GM18502 (cell line): ENCODE data around the gene FEN1.

Experiments
- ATAC-seq: cut with Tn5 transposase; IDR thresholded peaks from one replicate; pipeline ENCODE4 v1.9.1; 2021; ENCODE audit warnings: mild to moderate bottlenecking; ENCODE audit not compliant: unreplicated experiment, poor library complexity

Gene FEN1

DNA sequence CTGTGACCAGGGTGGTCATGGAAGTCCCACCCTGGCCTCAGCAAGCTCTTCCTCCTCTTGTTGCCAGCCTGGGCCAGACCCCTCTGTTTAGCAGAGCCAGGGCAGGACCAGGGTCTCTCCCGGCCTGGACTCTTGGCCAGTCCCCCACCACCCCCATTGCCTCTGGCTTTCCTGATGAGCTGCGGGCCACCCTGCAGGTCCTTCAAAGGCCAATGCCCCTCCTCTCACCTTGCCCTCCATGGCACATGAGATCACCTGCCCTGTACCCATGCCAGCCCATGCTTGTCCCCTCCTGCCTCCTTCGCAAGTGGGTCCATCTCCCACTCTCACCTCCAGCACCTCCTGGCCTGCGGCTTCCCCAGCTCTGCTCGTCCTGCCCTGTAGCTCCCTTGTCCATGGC is 45.8 kb downstream of the FEN1 start:
- ATAC-seq = no peak

DNA sequence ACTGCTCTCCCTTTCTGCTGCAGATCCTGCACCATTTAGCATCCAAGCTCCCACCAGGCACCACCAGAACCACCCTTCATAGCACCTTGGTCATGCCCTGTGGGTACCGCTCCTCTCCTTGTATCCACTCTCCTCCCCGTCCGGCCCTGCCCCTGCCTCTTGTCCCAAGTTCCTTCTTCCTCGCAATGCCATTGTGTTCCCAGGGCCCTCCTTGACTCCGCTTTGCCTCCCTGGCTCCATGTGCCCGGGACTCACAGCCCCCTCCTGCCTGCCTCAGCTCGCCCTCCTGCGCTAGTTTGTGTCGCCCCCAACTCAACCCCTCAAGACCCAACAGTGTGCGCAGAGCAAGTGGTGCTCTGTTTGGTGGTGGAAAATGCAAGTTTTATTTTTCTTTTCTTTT is 46.2 kb downstream of the FEN1 start:
- no peak for ATAC-seq

DNA sequence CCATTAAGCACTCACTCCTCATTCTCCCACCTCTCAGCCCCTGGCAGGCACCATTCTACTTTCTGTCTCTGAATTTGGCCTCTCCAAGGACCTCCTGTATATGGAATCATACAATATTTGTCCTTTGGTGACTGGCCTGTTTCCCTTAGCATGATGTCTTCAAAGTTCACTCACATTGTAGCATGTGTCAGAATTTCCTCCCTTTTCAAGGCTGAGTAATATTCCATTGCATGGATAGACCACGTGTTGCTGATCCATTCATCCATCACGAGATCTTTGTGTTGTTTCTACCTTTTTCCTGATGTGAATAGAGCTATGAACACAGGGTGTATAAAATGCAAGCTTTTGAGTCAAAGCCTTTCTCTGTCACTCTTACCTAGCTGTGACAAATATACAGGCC is 47.0 kb downstream of the FEN1 start:
- no peak for ATAC-seq

DNA sequence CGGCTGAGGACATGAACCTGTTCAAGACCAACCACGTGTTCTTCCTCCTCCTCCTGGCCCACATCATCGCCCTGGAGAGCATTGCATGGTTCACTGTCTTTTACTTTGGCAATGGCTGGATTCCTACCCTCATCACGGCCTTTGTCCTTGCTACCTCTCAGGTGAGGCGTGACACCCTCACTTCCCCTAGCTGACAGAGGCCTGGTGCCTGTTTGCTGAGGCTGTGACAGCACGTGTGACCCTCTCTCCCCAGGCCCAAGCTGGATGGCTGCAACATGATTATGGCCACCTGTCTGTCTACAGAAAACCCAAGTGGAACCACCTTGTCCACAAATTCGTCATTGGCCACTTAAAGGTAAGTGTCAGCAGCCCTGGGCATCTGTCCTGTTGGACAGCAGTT is 47.7 kb downstream of the FEN1 start:
- no peak for ATAC-seq

DNA sequence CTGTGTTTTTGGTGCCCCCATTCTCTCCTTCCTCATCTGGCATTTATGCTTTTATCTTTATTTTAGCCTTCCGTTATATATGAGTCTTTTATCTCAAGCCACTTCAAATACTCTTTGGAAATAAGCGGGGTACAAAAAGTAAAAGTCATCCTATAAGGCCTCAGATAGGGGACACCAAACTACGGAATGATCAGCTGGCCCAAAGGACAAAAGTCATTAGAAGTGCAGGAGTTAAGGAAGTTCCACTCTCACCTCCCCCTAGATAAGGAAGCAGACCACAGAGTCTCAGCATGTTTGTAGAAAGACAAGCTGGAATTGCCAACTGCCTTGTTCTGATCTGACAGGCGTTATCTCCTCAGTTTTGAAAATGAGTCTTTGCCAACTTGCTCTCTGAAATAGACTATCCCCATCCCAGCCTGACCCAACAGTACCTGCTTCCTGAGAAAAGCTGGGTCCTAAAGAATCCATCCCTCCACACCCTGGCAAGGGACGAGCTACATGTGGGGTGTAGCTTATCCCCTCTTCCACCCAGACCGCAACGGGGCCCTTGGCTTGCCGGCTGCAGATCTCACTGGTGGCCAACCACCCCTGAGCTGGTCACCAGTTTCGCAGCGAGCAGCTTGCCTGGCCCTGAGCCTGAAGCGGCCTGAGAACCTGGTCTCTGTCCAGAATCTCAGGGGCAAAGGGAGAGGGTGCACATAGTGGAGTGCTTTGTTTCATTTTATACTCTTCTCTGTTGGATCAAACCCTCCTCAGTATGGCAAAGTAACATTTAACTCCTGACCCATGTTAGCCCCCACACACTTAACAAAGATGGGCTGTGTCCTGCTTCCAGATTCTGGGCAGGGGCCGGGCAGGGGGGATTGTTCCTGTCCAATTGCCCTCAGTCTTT is 49.2 kb downstream of the FEN1 start:
- no peak for ATAC-seq

DNA sequence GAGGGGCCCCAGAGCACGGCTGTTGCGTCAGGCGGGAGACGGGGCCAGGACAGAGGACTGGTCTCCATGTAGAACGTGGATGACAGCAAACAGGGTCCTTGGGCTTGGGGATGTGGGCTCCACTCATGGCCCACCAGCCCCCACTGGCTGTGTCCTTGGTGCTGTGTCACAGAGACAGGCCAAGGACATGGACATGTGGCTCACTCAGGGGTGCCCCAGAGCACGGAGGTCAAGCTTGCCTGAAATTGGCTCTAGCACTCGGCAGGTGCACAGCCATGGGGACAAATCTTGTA is 49.8 kb downstream of the FEN1 start:
- ATAC-seq = no peak

DNA sequence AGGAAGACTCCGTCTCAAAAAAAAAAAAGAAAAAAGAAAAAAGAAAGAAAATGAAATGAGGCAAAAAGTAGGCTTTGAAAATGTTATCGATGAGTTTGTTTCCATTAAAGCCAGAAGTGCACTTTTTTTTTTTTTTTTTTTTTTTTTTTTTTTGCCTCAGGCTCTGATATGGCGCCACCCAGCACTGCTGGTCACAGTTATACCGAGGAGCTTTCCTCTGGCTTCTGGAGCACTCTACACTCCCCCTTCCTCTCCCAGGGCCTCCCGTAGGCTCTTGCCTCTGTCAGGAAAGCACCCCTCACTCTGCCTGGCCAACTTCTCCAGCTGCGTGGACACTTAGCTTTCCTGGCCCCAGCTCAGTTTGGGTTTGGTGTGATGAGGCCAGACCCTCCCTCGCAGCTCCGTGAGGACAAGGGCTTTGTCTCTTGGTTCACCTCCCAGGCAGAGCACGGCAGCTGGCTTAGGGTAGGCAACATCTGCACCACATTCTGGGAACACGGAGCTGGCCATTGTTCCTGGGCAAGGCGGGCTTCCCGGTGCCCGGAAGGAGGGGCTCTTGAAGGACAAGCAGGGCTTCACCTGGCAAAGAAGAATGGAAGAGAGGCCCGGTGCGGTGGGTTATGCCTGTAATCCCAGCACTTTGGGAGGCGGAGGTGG is 52.3 kb downstream of the FEN1 start:
- no peak for ATAC-seq

DNA sequence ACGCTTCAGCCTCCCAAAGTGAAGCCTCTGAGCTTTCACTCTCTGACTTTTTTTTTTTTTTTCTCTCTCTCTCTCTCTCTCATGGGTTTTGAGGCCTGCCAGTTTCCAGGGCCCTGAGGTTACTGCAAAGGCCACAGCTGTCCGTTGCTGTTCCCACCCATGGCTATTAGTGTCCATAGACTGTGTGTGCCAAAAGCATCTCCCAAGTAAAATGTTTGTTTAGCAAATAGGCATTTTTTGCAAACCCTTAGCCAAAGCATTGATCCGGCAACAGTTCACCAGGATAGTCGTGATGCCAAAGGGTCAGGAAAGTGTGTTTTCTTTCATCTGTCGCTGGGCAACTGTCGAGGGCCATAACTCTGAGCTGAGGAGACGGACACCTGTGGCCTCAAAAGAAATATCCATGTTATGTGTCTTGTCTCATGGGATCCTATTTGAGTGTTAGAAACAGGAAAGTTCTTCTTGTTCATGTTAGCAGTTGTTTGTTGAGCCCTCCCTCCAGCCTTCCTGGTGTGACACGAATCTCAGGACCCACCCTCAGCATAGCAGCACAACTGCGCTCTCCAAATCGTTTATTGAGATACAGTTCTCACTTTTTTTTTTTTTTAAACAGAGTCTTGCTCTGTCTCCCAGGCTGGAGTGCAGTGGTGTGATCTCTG is 53.8 kb downstream of the FEN1 start:
- no peak for ATAC-seq
